ENCODE data around the gene RNASE1. TPM values are rescaled to one million over a fixed set of nuclear protein-coding genes. Genes with fewer than 3 reads are reported as not detected.

Gene RNASE1
- total and polyA plus RNA-seq, 7 experiments from 2014 or later = 1.8 to 19.0 (median 15.5) TPM; not detected in 4

- H3K27ac ChIP-seq (ENCODE audit: low read depth, low read length) = no peak overlapping the region
- ATAC-seq = peak; percentile 51
- H3K36me3 ChIP-seq (ENCODE audit: control insufficient read depth in 2 of 3, insufficient read depth in 3 of 3, low read length in 3 of 3) = no peaks in the 10 kb centered on the region
- Mint-ChIP-seq H3K27me3 (peaks cover 0 to 22% (median 12%) of the 10 kb centered on the region in 5 donors), H3K27ac (peak overlapping the region in 2 of 9 donors; percentile 75 to 78), H3K9me3 (peaks cover 0 to 2% (median 0%) of the 10 kb centered on the region in 11 donors), H3K36me3 (no peaks in the 10 kb centered on the region), H3K4me1 (peaks cover 0 to 22% (median 11%) of the 10 kb centered on the region in 7 donors), H3K4me3 (peak overlapping the region in 1 of 10 donors; percentile 42)
- intact Hi-C loops (cut with micrococcal nuclease) = no loop called here
- H3K4me1 ChIP-seq (ENCODE audit: control insufficient read depth in 2 of 2, insufficient read depth in 2 of 2, low read length in 2 of 2) = peaks cover 0 to 6% of the 10 kb centered on the region in 2 donors
- DNase-seq = no peak
- POLR2A ChIA-PET = interaction anchor here (0.6 kb wide), 1 partner anchor 296 kb away, joined by 3 read pairs; no protein-coding TSS in a partner anchor
- H3K9me3 ChIP-seq (ENCODE audit: control insufficient read depth in 2 of 3, low read length in 3 of 3) = no peaks in the 10 kb centered on the region
- CTCF ChIA-PET = no interaction called here
- no peak overlapping the region for H3K4me3 ChIP-seq (ENCODE audit: low read length)
- no peaks in the 10 kb centered on the region for H3K27me3 ChIP-seq (ENCODE audit: control insufficient read depth in 2 of 2, insufficient read depth in 2 of 2, low read length in 2 of 2)
Measured at GRCh38 chr14:20799892-20800544, 2.6 kb downstream of the RNASE1 start.

DNA sequence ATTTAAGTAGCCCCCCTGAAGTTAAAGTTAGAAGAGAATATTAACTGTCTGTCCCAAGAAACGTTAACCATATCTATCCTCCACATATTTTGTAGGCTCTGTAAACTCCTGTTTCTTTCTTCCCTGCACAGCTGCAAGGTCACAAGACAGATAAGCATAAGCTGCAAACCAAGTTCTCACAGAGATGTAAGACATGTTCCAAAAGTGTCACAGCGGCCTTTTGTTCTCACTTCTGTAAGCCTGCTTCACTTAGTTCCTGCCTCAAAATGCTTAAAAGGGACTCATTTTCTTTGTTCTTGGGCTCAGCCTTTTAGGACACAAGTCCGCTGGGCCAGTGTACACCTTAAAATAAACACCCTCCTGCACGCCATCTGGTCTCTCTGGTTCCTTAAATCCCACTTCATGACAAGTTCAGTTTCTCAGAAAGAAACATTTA lies 3.2 kb downstream of the RNASE1 start:
- peaks cover 0 to 22% (median 11%) of the 10 kb centered on the region in 7 donors for H3K4me1 Mint-ChIP-seq
- H3K4me3 Mint-ChIP-seq = peak overlapping the region in 1 of 10 donors; percentile 42
- Histone ChIP-seq H3K27ac (ENCODE audit: low read depth, low read length) (no peak overlapping the region), H3K27me3 (ENCODE audit: control insufficient read depth in 2 of 2, insufficient read depth in 2 of 2, low read length in 2 of 2) (no peaks in the 10 kb centered on the region), H3K36me3 (ENCODE audit: control insufficient read depth in 2 of 3, insufficient read depth in 3 of 3, low read length in 3 of 3) (no peaks in the 10 kb centered on the region), H3K9me3 (ENCODE audit: control insufficient read depth in 2 of 3, low read length in 3 of 3) (no peaks in the 10 kb centered on the region), H3K4me1 (ENCODE audit: control insufficient read depth in 2 of 2, insufficient read depth in 2 of 2, low read length in 2 of 2) (peaks cover 0 to 6% of the 10 kb centered on the region in 2 donors), H3K4me3 (ENCODE audit: low read length) (no peak overlapping the region)
- POLR2A ChIA-PET = no interaction called here
- CTCF ChIA-PET = no interaction called here
- no peaks in the 10 kb centered on the region for H3K36me3 Mint-ChIP-seq
- intact Hi-C loops (cut with micrococcal nuclease) = no loop called here
- no peak for ATAC-seq
- peaks cover 0 to 2% (median 0%) of the 10 kb centered on the region in 11 donors for H3K9me3 Mint-ChIP-seq
- no peak for DNase-seq
- H3K27ac Mint-ChIP-seq = peak overlapping the region in 3 of 9 donors; percentile 75 to 86 (median 78)
- H3K27me3 Mint-ChIP-seq = peaks cover 0 to 20% (median 16%) of the 10 kb centered on the region in 5 donors

GRCh38 chr14:20798932-20799331 lies 3.7 kb downstream of the RNASE1 start:
- Mint-ChIP-seq H3K4me1 (peaks cover 0 to 22% (median 11%) of the 10 kb centered on the region in 7 donors), H3K4me3 (peak overlapping the region in 1 of 10 donors; percentile 42), H3K36me3 (no peaks in the 10 kb centered on the region), H3K27me3 (peaks cover 0 to 23% (median 17%) of the 10 kb centered on the region in 5 donors), H3K9me3 (peaks cover 0 to 2% (median 0%) of the 10 kb centered on the region in 11 donors), H3K27ac (no peak overlapping the region)
- Histone ChIP-seq H3K9me3 (ENCODE audit: control insufficient read depth in 2 of 3, low read length in 3 of 3) (no peaks in the 10 kb centered on the region), H3K36me3 (ENCODE audit: control insufficient read depth in 2 of 3, insufficient read depth in 3 of 3, low read length in 3 of 3) (no peaks in the 10 kb centered on the region), H3K4me3 (ENCODE audit: low read length) (no peak overlapping the region), H3K27ac (ENCODE audit: low read depth, low read length) (no peak overlapping the region), H3K27me3 (ENCODE audit: control insufficient read depth in 2 of 2, insufficient read depth in 2 of 2, low read length in 2 of 2) (no peaks in the 10 kb centered on the region), H3K4me1 (ENCODE audit: control insufficient read depth in 2 of 2, insufficient read depth in 2 of 2, low read length in 2 of 2) (peaks cover 0 to 6% of the 10 kb centered on the region in 2 donors)
- ATAC-seq (no peak), DNase-seq (no peak)
- ChIA-PET POLR2A (no interaction called here), CTCF (no interaction called here)
- intact Hi-C loops (cut with micrococcal nuclease) = no loop called here

DNA sequence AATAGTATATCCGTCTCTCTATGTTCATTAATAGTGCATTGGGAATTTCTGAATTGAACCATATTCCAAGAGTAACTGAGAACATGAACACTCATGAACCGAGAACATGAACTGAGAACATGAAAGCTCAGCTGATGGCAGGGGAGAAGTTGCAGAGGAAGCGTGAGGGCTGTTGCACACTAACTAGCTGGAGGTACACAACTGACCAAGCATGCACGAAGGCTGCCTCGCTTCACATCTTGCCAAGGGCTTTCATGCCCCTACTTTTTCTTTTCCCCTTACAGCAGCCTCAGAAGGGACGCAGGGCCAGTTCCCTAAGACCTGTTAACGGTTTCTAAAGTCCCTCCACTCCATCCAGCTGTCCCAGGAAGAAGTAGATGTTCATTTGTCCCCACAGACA lies 4.3 kb downstream of the RNASE1 start:
- ChIA-PET POLR2A (no interaction called here), CTCF (no interaction called here)
- peaks cover 0 to 6% of the 10 kb centered on the region in 2 donors for H3K4me1 ChIP-seq (ENCODE audit: control insufficient read depth in 2 of 2, insufficient read depth in 2 of 2, low read length in 2 of 2)
- intact Hi-C loops (cut with micrococcal nuclease) = no loop called here
- ATAC-seq = no peak
- peaks cover 0 to 22% (median 11%) of the 10 kb centered on the region in 7 donors for H3K4me1 Mint-ChIP-seq
- no peaks in the 10 kb centered on the region for H3K27me3 ChIP-seq (ENCODE audit: control insufficient read depth in 2 of 2, insufficient read depth in 2 of 2, low read length in 2 of 2)
- H3K36me3 Mint-ChIP-seq = no peaks in the 10 kb centered on the region
- H3K9me3 ChIP-seq (ENCODE audit: control insufficient read depth in 2 of 3, low read length in 3 of 3) = no peaks in the 10 kb centered on the region
- H3K4me3 Mint-ChIP-seq = no peak overlapping the region
- no peak overlapping the region for H3K27ac Mint-ChIP-seq
- H3K27ac ChIP-seq (ENCODE audit: low read depth, low read length) = no peak overlapping the region
- no peaks in the 10 kb centered on the region for H3K36me3 ChIP-seq (ENCODE audit: control insufficient read depth in 2 of 3, insufficient read depth in 3 of 3, low read length in 3 of 3)
- H3K4me3 ChIP-seq (ENCODE audit: low read length) = no peak overlapping the region
- no peak for DNase-seq
- peaks cover 0 to 23% (median 17%) of the 10 kb centered on the region in 5 donors for H3K27me3 Mint-ChIP-seq
- peaks cover 0 to 2% (median 0%) of the 10 kb centered on the region in 11 donors for H3K9me3 Mint-ChIP-seq

- ATAC-seq (peak; percentile 55), DNase-seq (no peak)
- Histone ChIP-seq H3K4me3 (ENCODE audit: low read length) (no peak overlapping the region), H3K36me3 (ENCODE audit: control insufficient read depth in 2 of 3, insufficient read depth in 3 of 3, low read length in 3 of 3) (no peaks in the 10 kb centered on the region), H3K27me3 (ENCODE audit: control insufficient read depth in 2 of 2, insufficient read depth in 2 of 2, low read length in 2 of 2) (no peaks in the 10 kb centered on the region), H3K4me1 (ENCODE audit: control insufficient read depth in 2 of 2, insufficient read depth in 2 of 2, low read length in 2 of 2) (peaks cover 0 to 6% of the 10 kb centered on the region in 2 donors), H3K9me3 (ENCODE audit: control insufficient read depth in 2 of 3, low read length in 3 of 3) (no peaks in the 10 kb centered on the region), H3K27ac (ENCODE audit: low read depth, low read length) (no peak overlapping the region)
- H3K4me1 Mint-ChIP-seq = peaks cover 0 to 21% (median 11%) of the 10 kb centered on the region in 7 donors
- no peak overlapping the region for H3K27ac Mint-ChIP-seq
- CTCF ChIA-PET = interaction anchor here (0.7 kb wide), 1 partner anchor 166 kb away, joined by 6 read pairs; no protein-coding TSS in a partner anchor
- peaks cover 0 to 2% (median 0%) of the 10 kb centered on the region in 11 donors for H3K9me3 Mint-ChIP-seq
- peaks cover 0 to 19% (median 14%) of the 10 kb centered on the region in 5 donors for H3K27me3 Mint-ChIP-seq
- no peak overlapping the region for H3K4me3 Mint-ChIP-seq
- intact Hi-C loops (cut with micrococcal nuclease) = no loop called here
- POLR2A ChIA-PET = interaction anchor here (0.6 kb wide), 1 partner anchor 13 kb away, joined by 3 read pairs; no protein-coding TSS in a partner anchor
- H3K36me3 Mint-ChIP-seq = no peaks in the 10 kb centered on the region
Measured at GRCh38 chr14:20797164-20797563, 5.5 kb downstream of the RNASE1 start.

DNA sequence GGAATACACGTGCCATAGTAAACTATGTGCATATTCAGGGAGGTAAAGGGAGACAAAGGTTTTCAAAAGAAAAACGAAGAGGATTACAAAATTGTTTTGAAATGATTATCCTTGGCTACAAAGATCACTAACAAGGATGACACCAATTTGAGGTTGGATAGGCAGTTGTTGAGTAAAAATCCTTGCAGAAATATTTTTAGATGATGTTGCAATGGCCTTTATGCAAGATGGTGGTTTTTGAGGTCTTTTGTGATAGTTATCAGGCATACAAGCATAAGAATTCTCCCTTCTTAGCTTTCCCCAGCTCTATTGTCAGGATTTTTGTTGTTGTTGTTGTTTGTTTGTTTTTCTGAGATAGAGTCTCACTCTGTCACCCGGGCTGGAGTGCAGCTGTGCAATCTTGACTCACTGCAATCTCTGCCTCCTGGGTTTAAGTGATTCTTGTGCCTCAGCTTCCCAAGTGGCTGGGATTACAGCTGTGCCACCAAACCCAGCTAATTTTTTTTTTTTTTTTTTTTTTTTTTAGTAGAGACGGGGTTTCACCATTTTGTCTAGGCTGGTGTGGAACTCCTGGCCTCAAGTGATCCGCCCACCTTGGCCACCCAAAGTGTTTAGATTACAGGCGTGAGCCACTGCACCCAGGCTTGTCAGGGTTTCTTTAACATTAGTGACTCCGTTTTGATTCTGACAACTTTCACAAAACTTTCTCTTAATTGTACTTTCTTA lies 7.8 kb downstream of the RNASE1 start:
- DNase-seq = no peak
- Histone ChIP-seq H3K9me3 (ENCODE audit: control insufficient read depth in 2 of 3, low read length in 3 of 3) (no peaks in the 10 kb centered on the region), H3K27me3 (ENCODE audit: control insufficient read depth in 2 of 2, insufficient read depth in 2 of 2, low read length in 2 of 2) (no peaks in the 10 kb centered on the region), H3K27ac (ENCODE audit: low read depth, low read length) (no peak overlapping the region), H3K4me1 (ENCODE audit: control insufficient read depth in 2 of 2, insufficient read depth in 2 of 2, low read length in 2 of 2) (peaks cover 0 to under 1% of the 10 kb centered on the region in 2 donors), H3K36me3 (ENCODE audit: control insufficient read depth in 2 of 3, insufficient read depth in 3 of 3, low read length in 3 of 3) (no peaks in the 10 kb centered on the region), H3K4me3 (ENCODE audit: low read length) (no peak overlapping the region)
- intact Hi-C loops (cut with micrococcal nuclease) = no loop called here
- Mint-ChIP-seq H3K27ac (peak overlapping the region in 1 of 9 donors; percentile 4), H3K4me1 (peaks cover 0 to 8% (median 7%) of the 10 kb centered on the region in 7 donors), H3K9me3 (no peaks in the 10 kb centered on the region), H3K4me3 (no peak overlapping the region), H3K27me3 (peaks cover 0 to 9% (median 0%) of the 10 kb centered on the region in 5 donors), H3K36me3 (no peaks in the 10 kb centered on the region)
- ChIA-PET CTCF (no interaction called here), POLR2A (no interaction called here)
- peak; percentile 20 for ATAC-seq
